ENCODE data around the gene GPN2.

GPN2 gene

DNA sequence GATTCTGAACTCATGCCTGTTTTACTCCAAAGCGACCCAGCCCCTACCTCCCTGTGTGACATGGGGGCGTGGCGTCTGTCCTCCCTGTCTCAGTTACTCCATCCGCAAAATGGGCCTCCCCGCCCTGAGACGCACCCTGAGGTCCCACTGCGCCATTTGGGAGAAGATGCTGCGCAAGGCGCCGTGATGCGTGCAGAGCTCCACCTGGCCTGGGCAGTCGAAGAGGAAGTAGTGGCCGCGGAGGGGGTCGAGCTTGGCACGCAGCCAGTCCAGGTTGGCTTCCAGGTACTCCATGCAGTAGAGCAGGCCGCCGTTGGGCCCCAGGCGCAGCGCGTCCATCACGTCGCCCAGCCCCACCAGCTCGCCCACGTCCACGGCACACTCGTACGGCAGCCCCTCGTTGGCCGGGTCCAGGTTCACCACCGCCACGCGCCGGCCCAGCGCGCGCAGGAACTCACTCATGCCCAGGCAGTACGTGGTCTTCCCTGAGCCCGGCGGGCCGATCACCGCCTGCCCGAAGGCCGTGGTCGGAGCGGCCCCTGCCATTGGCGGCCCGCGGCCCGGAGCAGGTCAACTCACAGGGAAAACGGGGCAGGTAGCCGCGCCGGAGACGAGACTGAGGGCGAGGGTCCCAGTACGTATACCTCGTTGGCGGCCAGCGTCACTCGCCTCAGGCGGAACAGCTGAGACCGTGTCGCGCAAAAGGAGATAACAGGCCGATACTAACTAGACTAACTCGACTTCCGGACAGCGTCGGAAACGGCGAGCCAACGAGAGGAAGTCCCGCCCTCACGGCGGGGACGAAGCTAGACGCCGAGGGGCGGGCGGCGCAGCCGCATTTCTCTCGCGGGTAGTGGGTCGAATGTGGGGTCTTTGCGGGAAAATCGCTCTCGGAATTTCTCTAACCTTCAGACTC lies at the start of gene GPN2:
Gene GPN2, minus strand, starts transcription at position 733 of the 916 bp plus-strand sequence. Its CDS starts 187 bp downstream, at position 546.
- H3K4me1 ChIP-seq (ENCODE audit: low read length): peaks cover 9% of the 10 kb centered on the region
- H2AFZ ChIP-seq (ENCODE audit: low read depth, low read length): peak within 1 kb of the TSS; percentile 84
- H3K36me3 ChIP-seq (replicated peaks; ENCODE audit: low read depth, low read length): peaks cover 12% of the 10 kb centered on the region
- no peaks in the 10 kb centered on the region for H3K9me3 ChIP-seq (ENCODE audit: insufficient read depth, low read length)
- H3K27me3 ChIP-seq (ENCODE audit: low read depth, low read length): no peaks in the 10 kb centered on the region
- peaks cover 18% of the 10 kb centered on the region for H3K79me2 ChIP-seq (ENCODE audit: low read length)
- H3K27ac ChIP-seq (ENCODE audit: low read length): peak within 1 kb of the TSS; percentile 59
- no peaks in the 10 kb centered on the region for H4K20me1 ChIP-seq (ENCODE audit: insufficient read depth, low read length)
- peak within 1 kb of the TSS; percentile 73 for H3K4me2 ChIP-seq (ENCODE audit: low read length)
- peak within 1 kb of the TSS; percentile 85 for H3K9ac ChIP-seq (ENCODE audit: low read length)
- H3K4me3 ChIP-seq (ENCODE audit: low read length): peak within 1 kb of the TSS; percentile 97
- TF ChIP-seq, protein P1, sequence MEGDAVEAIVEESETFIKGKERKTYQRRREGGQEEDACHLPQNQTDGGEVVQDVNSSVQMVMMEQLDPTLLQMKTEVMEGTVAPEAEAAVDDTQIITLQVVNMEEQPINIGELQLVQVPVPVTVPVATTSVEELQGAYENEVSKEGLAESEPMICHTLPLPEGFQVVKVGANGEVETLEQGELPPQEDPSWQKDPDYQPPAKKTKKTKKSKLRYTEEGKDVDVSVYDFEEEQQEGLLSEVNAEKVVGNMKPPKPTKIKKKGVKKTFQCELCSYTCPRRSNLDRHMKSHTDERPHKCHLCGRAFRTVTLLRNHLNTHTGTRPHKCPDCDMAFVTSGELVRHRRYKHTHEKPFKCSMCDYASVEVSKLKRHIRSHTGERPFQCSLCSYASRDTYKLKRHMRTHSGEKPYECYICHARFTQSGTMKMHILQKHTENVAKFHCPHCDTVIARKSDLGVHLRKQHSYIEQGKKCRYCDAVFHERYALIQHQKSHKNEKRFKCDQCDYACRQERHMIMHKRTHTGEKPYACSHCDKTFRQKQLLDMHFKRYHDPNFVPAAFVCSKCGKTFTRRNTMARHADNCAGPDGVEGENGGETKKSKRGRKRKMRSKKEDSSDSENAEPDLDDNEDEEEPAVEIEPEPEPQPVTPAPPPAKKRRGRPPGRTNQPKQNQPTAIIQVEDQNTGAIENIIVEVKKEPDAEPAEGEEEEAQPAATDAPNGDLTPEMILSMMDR (IDR thresholded peaks at IDR 0.05; ENCODE audit: low read depth, low read length): no peak
- no peak for TF ChIP-seq EZH2phosphoT487 (IDR thresholded peaks at IDR 0.05; ENCODE audit: low read depth)

- Histone ChIP-seq H4K20me1 (ENCODE audit: insufficient read depth, low read length) (no peaks in the 10 kb centered on the region), H3K27me3 (ENCODE audit: low read depth, low read length) (no peaks in the 10 kb centered on the region), H3K4me2 (ENCODE audit: low read length) (no peak overlapping the region), H3K9me3 (ENCODE audit: insufficient read depth, low read length) (no peaks in the 10 kb centered on the region), H3K36me3 (replicated peaks; ENCODE audit: low read depth, low read length) (peaks cover 8% of the 10 kb centered on the region), H2AFZ (ENCODE audit: low read depth, low read length) (no peak overlapping the region), H3K27ac (ENCODE audit: low read length) (no peak overlapping the region), H3K4me1 (ENCODE audit: low read length) (no peaks in the 10 kb centered on the region), H3K9ac (ENCODE audit: low read length) (no peak overlapping the region), H3K4me3 (ENCODE audit: low read length) (no peak overlapping the region), H3K79me2 (ENCODE audit: low read length) (peaks cover 31% of the 10 kb centered on the region)
- TF ChIP-seq, protein P1 (IDR thresholded peaks at IDR 0.05; ENCODE audit: low read depth, low read length): no peak
- no peak for TF ChIP-seq EZH2phosphoT487 (IDR thresholded peaks at IDR 0.05; ENCODE audit: low read depth)
Measured at GRCh38 chr1:26938659-26939025, 48.6 kb upstream of the GPN2 start.

GRCh38 chr1:26938004-26938658 lies 48.0 kb upstream of the GPN2 start:
- Histone ChIP-seq H3K4me1 (ENCODE audit: low read length) (no peaks in the 10 kb centered on the region), H3K27me3 (ENCODE audit: low read depth, low read length) (no peaks in the 10 kb centered on the region), H4K20me1 (ENCODE audit: insufficient read depth, low read length) (no peaks in the 10 kb centered on the region), H3K4me2 (ENCODE audit: low read length) (no peak overlapping the region), H2AFZ (ENCODE audit: low read depth, low read length) (no peak overlapping the region), H3K9ac (ENCODE audit: low read length) (no peak overlapping the region), H3K79me2 (ENCODE audit: low read length) (peaks cover 34% of the 10 kb centered on the region), H3K36me3 (replicated peaks; ENCODE audit: low read depth, low read length) (peaks cover 6% of the 10 kb centered on the region), H3K27ac (ENCODE audit: low read length) (no peak overlapping the region), H3K4me3 (ENCODE audit: low read length) (no peak overlapping the region), H3K9me3 (ENCODE audit: insufficient read depth, low read length) (no peaks in the 10 kb centered on the region)
- TF ChIP-seq EZH2phosphoT487 (IDR thresholded peaks at IDR 0.05; ENCODE audit: low read depth): no peak
- TF ChIP-seq, protein P1 (IDR thresholded peaks at IDR 0.05; ENCODE audit: low read depth, low read length): no peak

DNA sequence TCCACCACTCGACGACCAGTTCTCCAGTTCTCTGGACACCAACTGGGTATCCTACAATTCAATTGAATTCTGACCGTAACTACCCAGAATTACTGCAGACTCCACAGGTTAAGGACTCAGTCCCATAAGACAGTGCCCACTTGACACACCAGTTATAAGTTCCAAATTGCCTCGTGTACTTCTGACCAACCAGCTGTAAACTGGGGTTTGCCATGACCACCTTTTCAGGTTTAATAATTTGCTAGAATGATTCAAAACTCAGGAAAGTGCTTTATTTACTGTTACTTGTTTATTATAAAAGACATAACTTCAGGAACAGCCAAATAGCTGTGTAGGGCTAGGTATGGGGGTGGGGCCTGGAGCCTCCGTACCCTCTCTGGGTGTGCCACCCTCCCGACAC lies 46.7 kb upstream of the GPN2 start:
- H3K4me2 ChIP-seq (ENCODE audit: low read length): no peak overlapping the region
- TF ChIP-seq, protein P1 (IDR thresholded peaks at IDR 0.05; ENCODE audit: low read depth, low read length): no peak
- no peak for TF ChIP-seq EZH2phosphoT487 (IDR thresholded peaks at IDR 0.05; ENCODE audit: low read depth)
- H3K9ac ChIP-seq (ENCODE audit: low read length): no peak overlapping the region
- H3K27me3 ChIP-seq (ENCODE audit: low read depth, low read length): no peaks in the 10 kb centered on the region
- H3K27ac ChIP-seq (ENCODE audit: low read length): no peak overlapping the region
- H3K9me3 ChIP-seq (ENCODE audit: insufficient read depth, low read length): no peaks in the 10 kb centered on the region
- no peaks in the 10 kb centered on the region for H4K20me1 ChIP-seq (ENCODE audit: insufficient read depth, low read length)
- H3K79me2 ChIP-seq (ENCODE audit: low read length): peaks cover 44% of the 10 kb centered on the region
- H3K4me3 ChIP-seq (ENCODE audit: low read length): no peak overlapping the region
- H3K4me1 ChIP-seq (ENCODE audit: low read length): peaks cover 11% of the 10 kb centered on the region
- H2AFZ ChIP-seq (ENCODE audit: low read depth, low read length): no peak overlapping the region
- H3K36me3 ChIP-seq (replicated peaks; ENCODE audit: low read depth, low read length): peaks cover 4% of the 10 kb centered on the region
